GM23338 (cell line): ENCODE results near the gene ASIC5. TPM values are rescaled to one million over a fixed set of nuclear protein-coding genes. Genes with fewer than 3 reads are reported as not detected.

Experiments used
- ATAC-seq: fragments of 200-7000 bp; cut with Tn5 transposase; 3 replicates; pipeline ENCODE4 v1.9.1; 2020
- DNase-seq: peaks from one replicate; pipeline ENCODE4 v3.0.0-alpha.2; 2015; ENCODE audit warnings: low spot score
- H2AFZ ChIP-seq: fragments of 200-600 bp; sonication (generic); 2 replicates; pipeline ENCODE4 v1.8.0; 2016; ENCODE audit warnings: antibody characterized with exemption, mild to moderate bottlenecking, moderate library complexity
- H3F3A ChIP-seq: fragments of 200-600 bp; sonication (generic); replicated peaks from 2 replicates; pipeline ENCODE4 v1.8.0; 2017; ENCODE audit warnings: antibody characterized with exemption, mixed run types, low read depth
- H3K27ac ChIP-seq: fragments of 200-600 bp; sonication (generic); 2 replicates; pipeline ENCODE4 v1.6.1; 2016; ENCODE audit warnings: low read depth
- H3K27me3 ChIP-seq: fragments of 200-600 bp; sonication (generic); 2 replicates; pipeline ENCODE4 v1.8.0; 2016; ENCODE audit warnings: mild to moderate bottlenecking, mixed run types, moderate library complexity; ENCODE audit not compliant: insufficient read depth
- H3K36me3 ChIP-seq: fragments of 200-600 bp; sonication (generic); 2 replicates; pipeline ENCODE4 v1.8.0; 2016; ENCODE audit warnings: mild to moderate bottlenecking; ENCODE audit not compliant: insufficient read depth
- H3K4me1 ChIP-seq: fragments of 200-600 bp; sonication (generic); 2 replicates; pipeline ENCODE4 v1.8.0; 2016; ENCODE audit warnings: mild to moderate bottlenecking, moderate library complexity; ENCODE audit not compliant: insufficient read depth
- H3K4me2 ChIP-seq: fragments of 200-600 bp; sonication (generic); 2 replicates; pipeline ENCODE4 v1.7.1; 2017; ENCODE audit warnings: mixed run types
- H3K4me3 ChIP-seq: fragments of 200-600 bp; sonication (generic); 2 replicates; pipeline ENCODE4 v1.6.1; 2016; ENCODE audit warnings: mixed run types
- H3K79me2 ChIP-seq: fragments of 200-600 bp; sonication (generic); replicated peaks from 2 replicates; pipeline ENCODE4 v1.8.0; 2017; ENCODE audit warnings: mild to moderate bottlenecking; ENCODE audit not compliant: insufficient read depth
- H3K9me2 ChIP-seq: fragments of 200-600 bp; sonication (generic); 2 replicates; pipeline ENCODE4 v1.8.0; 2017; ENCODE audit not compliant: insufficient read depth
- H4K20me1 ChIP-seq: fragments of 200-600 bp; sonication (generic); replicated peaks from 2 replicates; pipeline ENCODE4 v1.8.0; 2017; ENCODE audit warnings: mild to moderate bottlenecking; ENCODE audit not compliant: insufficient read depth
- H3K27ac Mint-ChIP-seq: 2 replicates; pipeline ENCODE4 v1.8.0; 2020; ENCODE audit warnings: inconsistent platforms, mild to moderate bottlenecking, moderate library complexity, mixed read lengths
- H3K27me3 Mint-ChIP-seq: 3 replicates; pipeline ENCODE4 v1.8.0; 2022; ENCODE audit warnings: low read depth, mild to moderate bottlenecking, moderate library complexity, mixed read lengths, inconsistent platforms; ENCODE audit not compliant: insufficient read depth, poor library complexity
- H3K36me3 Mint-ChIP-seq: 3 replicates; pipeline ENCODE4 v1.8.0; 2021; ENCODE audit warnings: low read depth, mild to moderate bottlenecking, inconsistent platforms, moderate library complexity, mixed read lengths
- H3K4me1 Mint-ChIP-seq: 3 replicates; pipeline ENCODE4 v1.8.0; 2020; ENCODE audit warnings: mild to moderate bottlenecking, inconsistent platforms, mixed read lengths
- H3K4me3 Mint-ChIP-seq: 3 replicates; pipeline ENCODE4 v1.8.0; 2021; ENCODE audit warnings: moderate library complexity, mild to moderate bottlenecking, inconsistent platforms, mixed read lengths
- H3K9me3 Mint-ChIP-seq: 3 replicates; pipeline ENCODE4 v1.8.0; 2020; ENCODE audit warnings: moderate library complexity, mild to moderate bottlenecking, inconsistent platforms, mixed read lengths
- CREB1 ChIP-seq: fragments of 250-450 bp; sonication (Bioruptor Pico); IDR thresholded peaks from 2 replicates; pipeline ENCODE4 v1.5.0; 2020; ENCODE audit warnings: low read depth, mild to moderate bottlenecking, moderate library complexity
- EZH2 ChIP-seq: fragments of 200-600 bp; sonication (generic); IDR thresholded peaks from one replicate; pipeline ENCODE4 v1.8.0; 2017; ENCODE audit warnings: antibody characterized with exemption, mild to moderate bottlenecking, low read depth; ENCODE audit not compliant: unreplicated experiment
- EZH2phosphoT487 ChIP-seq: fragments of 200-600 bp; sonication (generic); IDR thresholded peaks from one replicate; pipeline ENCODE4 v1.8.1; 2018; ENCODE audit warnings: antibody characterized with exemption; ENCODE audit not compliant: unreplicated experiment
- JUNB ChIP-seq: IDR thresholded peaks from one replicate; pipeline ENCODE4 v1.6.1; 2016; ENCODE audit warnings: antibody characterized with exemption; ENCODE audit not compliant: unreplicated experiment
- NANOG ChIP-seq: IDR thresholded peaks from 2 replicates; pipeline ENCODE4 v1.6.1; 2016; ENCODE audit warnings: antibody characterized with exemption, borderline replicate concordance
- POLR2AphosphoS5 ChIP-seq: IDR thresholded peaks from 2 replicates; pipeline ENCODE4 v1.6.1; 2016; ENCODE audit warnings: antibody characterized with exemption, low read depth
- STAT1 ChIP-seq: IDR thresholded peaks from one replicate; pipeline ENCODE4 v1.6.1; 2016; ENCODE audit warnings: antibody characterized with exemption; ENCODE audit not compliant: unreplicated experiment
- ZNF114 ChIP-seq: fragments of 250-450 bp; sonication (Bioruptor Pico); IDR thresholded peaks from 2 replicates; pipeline ENCODE4 v1.5.0; 2020; ENCODE audit warnings: mild to moderate bottlenecking, moderate library complexity
- ZNF331 ChIP-seq: fragments of 250-450 bp; sonication (Bioruptor Pico); IDR thresholded peaks from 2 replicates; pipeline ENCODE4 v1.5.0; 2020; ENCODE audit warnings: low read depth, mild to moderate bottlenecking, moderate library complexity
- polyA plus RNA-seq: library from polyadenylated mRNA; unstranded; fragments of >200 nt; fragmentation: Nextera tagmentation; extraction: Ambion mirVana; gene quantifications from 2 replicates; pipeline ENCODE4 v1.2.1, GENCODE V29; 2016
- total RNA-seq: library from RNA; depleted of rRNA; stranded (reverse); fragments of >200 nt; shearing (Covaris generic); gene quantifications from 2 replicates; pipeline ENCODE4 v1.2.3, GENCODE V29; 2014
- TF ChIP-seq, protein P1 (sequence below): fragments of 250-450 bp; sonication (Bioruptor Pico); IDR thresholded peaks from 2 replicates; pipeline ENCODE4 v1.5.0; 2020; ENCODE audit warnings: mild to moderate bottlenecking, moderate library complexity
- TF ChIP-seq, protein P2 (sequence below): IDR thresholded peaks from 2 replicates; pipeline ENCODE4 v1.6.1; 2016; ENCODE audit warnings: antibody characterized with exemption
- TF ChIP-seq, protein P3 (sequence below): IDR thresholded peaks from one replicate; pipeline ENCODE4 v1.6.1; 2018; ENCODE audit warnings: antibody characterized with exemption; ENCODE audit not compliant: unreplicated experiment
- TF ChIP-seq, protein P4 (sequence below), 2 experiments: fragments of 200-600 bp in 1 of 2; sonication (generic) in 1 of 2; conservative IDR thresholded peaks; 2 replicates each; pipeline versions ENCODE4 v1.5.1 to v1.6.1; 2016 to 2017; ENCODE audit warnings: antibody characterized with exemption in 2 of 2, low read depth in 2 of 2, mild to moderate bottlenecking in 2 of 2, moderate library complexity in 1 of 2

The ASIC5 gene
- total and polyA plus RNA-seq, 2 experiments from 2014 or later, result not detected

DNA sequence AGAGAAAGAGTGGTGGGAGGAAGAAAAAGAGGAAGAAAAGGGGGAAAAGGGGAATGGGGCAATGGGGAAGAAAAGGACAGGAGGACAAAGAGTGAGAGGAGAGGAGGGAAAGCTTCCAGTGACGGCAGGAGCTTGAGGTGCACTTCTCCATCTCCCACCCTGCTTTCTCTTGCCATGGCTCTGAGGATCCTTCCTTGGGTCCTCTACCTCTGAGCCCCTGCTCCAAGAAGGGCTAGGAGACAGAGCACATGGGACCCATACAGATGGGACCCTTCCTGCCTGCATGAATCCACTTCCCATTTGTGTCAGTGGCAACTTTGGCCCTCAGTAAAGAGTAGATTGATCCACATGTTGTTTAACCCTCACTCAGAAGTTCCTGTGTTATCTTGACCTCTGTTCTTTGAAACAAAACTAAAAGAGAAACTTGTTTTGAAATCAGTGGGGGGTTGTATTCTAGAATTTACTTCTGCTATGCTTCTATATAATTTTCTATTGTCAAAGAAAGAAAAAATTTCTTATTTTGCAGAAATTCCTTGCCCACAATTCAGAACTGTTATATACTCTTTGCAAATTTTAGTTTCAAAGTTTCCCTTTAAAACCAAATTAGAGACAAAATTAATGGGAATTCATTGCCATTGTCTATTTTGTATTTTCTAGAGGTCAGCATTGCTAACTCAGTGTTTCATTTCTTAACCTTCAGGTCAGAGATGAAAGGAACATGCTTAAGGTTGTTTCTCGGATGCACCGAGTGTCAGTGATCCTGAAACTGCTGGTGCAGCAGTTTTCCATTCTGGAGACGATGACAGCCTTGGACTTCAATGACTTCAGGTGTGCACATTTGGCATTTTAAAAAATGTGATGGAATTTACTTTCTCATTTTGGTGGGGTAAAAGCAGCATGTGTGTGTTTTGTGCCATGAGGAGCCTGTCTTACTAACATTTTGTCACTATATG, 42.4 kb upstream of the ASIC5 start:
- peaks cover 11% of the 10 kb centered on the region; the same call in 2 of the 3 replicates for H3K4me1 Mint-ChIP-seq
- Histone ChIP-seq H4K20me1 (no peaks in the 10 kb centered on the region), H3K4me3 (no peak overlapping the region), H2AFZ (no peak overlapping the region), H3K9me2 (0 out of 2 replicates have a peak, but pooled peaks cover 5% of the 10 kb centered on the region), H3K79me2 (no peaks in the 10 kb centered on the region), H3K27me3 (no peaks in the 10 kb centered on the region), H3K4me1 (peaks cover 7% of the 10 kb centered on the region), H3K36me3 (no peaks in the 10 kb centered on the region), H3K4me2 (no peak overlapping the region), H3F3A (no peaks in the 10 kb centered on the region), H3K27ac (no peak overlapping the region)
- DNase-seq (no peak), ATAC-seq (no peak)
- TF ChIP-seq CREB1 (CRISPR knock-in tag) (no peak), JUNB (no peak), STAT1 (no peak), NANOG (no peak), POLR2AphosphoS5 (no peak), ZNF114 (no peak), ZNF331 (CRISPR knock-in tag) (no peak), EZH2phosphoT487 (no peak), EZH2 (no peak)
- TF ChIP-seq, protein P1, sequence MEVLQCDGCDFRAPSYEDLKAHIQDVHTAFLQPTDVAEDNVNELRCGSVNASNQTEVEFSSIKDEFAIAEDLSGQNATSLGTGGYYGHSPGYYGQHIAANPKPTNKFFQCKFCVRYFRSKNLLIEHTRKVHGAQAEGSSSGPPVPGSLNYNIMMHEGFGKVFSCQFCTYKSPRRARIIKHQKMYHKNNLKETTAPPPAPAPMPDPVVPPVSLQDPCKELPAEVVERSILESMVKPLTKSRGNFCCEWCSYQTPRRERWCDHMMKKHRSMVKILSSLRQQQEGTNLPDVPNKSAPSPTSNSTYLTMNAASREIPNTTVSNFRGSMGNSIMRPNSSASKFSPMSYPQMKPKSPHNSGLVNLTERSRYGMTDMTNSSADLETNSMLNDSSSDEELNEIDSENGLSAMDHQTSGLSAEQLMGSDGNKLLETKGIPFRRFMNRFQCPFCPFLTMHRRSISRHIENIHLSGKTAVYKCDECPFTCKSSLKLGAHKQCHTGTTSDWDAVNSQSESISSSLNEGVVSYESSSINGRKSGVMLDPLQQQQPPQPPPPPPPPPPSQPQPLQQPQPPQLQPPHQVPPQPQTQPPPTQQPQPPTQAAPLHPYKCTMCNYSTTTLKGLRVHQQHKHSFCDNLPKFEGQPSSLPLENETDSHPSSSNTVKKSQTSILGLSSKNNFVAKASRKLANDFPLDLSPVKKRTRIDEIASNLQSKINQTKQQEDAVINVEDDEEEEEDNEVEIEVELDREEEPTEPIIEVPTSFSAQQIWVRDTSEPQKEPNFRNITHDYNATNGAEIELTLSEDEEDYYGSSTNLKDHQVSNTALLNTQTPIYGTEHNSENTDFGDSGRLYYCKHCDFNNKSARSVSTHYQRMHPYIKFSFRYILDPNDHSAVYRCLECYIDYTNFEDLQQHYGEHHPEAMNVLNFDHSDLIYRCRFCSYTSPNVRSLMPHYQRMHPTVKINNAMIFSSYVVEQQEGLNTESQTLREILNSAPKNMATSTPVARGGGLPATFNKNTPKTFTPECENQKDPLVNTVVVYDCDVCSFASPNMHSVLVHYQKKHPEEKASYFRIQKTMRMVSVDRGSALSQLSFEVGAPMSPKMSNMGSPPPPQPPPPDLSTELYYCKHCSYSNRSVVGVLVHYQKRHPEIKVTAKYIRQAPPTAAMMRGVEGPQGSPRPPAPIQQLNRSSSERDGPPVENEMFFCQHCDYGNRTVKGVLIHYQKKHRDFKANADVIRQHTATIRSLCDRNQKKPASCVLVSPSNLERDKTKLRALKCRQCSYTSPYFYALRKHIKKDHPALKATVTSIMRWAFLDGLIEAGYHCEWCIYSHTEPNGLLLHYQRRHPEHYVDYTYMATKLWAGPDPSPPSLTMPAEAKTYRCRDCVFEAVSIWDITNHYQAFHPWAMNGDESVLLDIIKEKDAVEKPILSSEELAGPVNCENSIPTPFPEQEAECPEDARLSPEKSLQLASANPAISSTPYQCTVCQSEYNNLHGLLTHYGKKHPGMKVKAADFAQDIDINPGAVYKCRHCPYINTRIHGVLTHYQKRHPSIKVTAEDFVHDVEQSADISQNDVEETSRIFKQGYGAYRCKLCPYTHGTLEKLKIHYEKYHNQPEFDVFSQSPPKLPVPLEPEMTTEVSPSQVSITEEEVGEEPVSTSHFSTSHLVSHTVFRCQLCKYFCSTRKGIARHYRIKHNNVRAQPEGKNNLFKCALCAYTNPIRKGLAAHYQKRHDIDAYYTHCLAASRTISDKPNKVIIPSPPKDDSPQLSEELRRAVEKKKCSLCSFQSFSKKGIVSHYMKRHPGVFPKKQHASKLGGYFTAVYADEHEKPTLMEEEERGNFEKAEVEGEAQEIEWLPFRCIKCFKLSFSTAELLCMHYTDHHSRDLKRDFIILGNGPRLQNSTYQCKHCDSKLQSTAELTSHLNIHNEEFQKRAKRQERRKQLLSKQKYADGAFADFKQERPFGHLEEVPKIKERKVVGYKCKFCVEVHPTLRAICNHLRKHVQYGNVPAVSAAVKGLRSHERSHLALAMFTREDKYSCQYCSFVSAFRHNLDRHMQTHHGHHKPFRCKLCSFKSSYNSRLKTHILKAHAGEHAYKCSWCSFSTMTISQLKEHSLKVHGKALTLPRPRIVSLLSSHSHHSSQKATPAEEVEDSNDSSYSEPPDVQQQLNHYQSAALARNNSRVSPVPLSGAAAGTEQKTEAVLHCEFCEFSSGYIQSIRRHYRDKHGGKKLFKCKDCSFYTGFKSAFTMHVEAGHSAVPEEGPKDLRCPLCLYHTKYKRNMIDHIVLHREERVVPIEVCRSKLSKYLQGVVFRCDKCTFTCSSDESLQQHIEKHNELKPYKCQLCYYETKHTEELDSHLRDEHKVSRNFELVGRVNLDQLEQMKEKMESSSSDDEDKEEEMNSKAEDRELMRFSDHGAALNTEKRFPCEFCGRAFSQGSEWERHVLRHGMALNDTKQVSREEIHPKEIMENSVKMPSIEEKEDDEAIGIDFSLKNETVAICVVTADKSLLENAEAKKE (CRISPR knock-in tag), result no peak
- TF ChIP-seq, protein P2, sequence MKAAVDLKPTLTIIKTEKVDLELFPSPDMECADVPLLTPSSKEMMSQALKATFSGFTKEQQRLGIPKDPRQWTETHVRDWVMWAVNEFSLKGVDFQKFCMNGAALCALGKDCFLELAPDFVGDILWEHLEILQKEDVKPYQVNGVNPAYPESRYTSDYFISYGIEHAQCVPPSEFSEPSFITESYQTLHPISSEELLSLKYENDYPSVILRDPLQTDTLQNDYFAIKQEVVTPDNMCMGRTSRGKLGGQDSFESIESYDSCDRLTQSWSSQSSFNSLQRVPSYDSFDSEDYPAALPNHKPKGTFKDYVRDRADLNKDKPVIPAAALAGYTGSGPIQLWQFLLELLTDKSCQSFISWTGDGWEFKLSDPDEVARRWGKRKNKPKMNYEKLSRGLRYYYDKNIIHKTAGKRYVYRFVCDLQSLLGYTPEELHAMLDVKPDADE, result no peak
- TF ChIP-seq, protein P3, sequence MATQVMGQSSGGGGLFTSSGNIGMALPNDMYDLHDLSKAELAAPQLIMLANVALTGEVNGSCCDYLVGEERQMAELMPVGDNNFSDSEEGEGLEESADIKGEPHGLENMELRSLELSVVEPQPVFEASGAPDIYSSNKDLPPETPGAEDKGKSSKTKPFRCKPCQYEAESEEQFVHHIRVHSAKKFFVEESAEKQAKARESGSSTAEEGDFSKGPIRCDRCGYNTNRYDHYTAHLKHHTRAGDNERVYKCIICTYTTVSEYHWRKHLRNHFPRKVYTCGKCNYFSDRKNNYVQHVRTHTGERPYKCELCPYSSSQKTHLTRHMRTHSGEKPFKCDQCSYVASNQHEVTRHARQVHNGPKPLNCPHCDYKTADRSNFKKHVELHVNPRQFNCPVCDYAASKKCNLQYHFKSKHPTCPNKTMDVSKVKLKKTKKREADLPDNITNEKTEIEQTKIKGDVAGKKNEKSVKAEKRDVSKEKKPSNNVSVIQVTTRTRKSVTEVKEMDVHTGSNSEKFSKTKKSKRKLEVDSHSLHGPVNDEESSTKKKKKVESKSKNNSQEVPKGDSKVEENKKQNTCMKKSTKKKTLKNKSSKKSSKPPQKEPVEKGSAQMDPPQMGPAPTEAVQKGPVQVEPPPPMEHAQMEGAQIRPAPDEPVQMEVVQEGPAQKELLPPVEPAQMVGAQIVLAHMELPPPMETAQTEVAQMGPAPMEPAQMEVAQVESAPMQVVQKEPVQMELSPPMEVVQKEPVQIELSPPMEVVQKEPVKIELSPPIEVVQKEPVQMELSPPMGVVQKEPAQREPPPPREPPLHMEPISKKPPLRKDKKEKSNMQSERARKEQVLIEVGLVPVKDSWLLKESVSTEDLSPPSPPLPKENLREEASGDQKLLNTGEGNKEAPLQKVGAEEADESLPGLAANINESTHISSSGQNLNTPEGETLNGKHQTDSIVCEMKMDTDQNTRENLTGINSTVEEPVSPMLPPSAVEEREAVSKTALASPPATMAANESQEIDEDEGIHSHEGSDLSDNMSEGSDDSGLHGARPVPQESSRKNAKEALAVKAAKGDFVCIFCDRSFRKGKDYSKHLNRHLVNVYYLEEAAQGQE, result no peak
- TF ChIP-seq, protein P4, sequence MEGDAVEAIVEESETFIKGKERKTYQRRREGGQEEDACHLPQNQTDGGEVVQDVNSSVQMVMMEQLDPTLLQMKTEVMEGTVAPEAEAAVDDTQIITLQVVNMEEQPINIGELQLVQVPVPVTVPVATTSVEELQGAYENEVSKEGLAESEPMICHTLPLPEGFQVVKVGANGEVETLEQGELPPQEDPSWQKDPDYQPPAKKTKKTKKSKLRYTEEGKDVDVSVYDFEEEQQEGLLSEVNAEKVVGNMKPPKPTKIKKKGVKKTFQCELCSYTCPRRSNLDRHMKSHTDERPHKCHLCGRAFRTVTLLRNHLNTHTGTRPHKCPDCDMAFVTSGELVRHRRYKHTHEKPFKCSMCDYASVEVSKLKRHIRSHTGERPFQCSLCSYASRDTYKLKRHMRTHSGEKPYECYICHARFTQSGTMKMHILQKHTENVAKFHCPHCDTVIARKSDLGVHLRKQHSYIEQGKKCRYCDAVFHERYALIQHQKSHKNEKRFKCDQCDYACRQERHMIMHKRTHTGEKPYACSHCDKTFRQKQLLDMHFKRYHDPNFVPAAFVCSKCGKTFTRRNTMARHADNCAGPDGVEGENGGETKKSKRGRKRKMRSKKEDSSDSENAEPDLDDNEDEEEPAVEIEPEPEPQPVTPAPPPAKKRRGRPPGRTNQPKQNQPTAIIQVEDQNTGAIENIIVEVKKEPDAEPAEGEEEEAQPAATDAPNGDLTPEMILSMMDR (conservative IDR thresholded peaks at IDR 0.05; ENCODE audit: low read depth in 2 of 2), result no peak
- H3K4me3 Mint-ChIP-seq, result no peak overlapping the region
- no peaks in the 10 kb centered on the region for H3K27me3 Mint-ChIP-seq
- no peaks in the 10 kb centered on the region for H3K36me3 Mint-ChIP-seq
- no peaks in the 10 kb centered on the region for H3K9me3 Mint-ChIP-seq
- no peak overlapping the region for H3K27ac Mint-ChIP-seq
